H9 (cell line): ENCODE data around the gene YPEL5. TPM values are rescaled to one million over a fixed set of nuclear protein-coding genes. Genes with fewer than 3 reads are reported as not detected.
A peak's percentile ranks its signal among the peaks of the same experiment; 100 is the strongest.

Source experiments
- DNase-seq: peaks from one replicate; pipeline ENCODE4 v3.0.0-alpha.2; 2017
- H2AFZ ChIP-seq: one replicate; pipeline ENCODE4 v1.6.1; 2013; ENCODE audit warnings: mild to moderate bottlenecking, low read length, control low read depth, moderate library complexity
- H2AK5ac ChIP-seq: 2 replicates; pipeline ENCODE4 v1.6.1; 2013; ENCODE audit warnings: low read length, control low read depth, mixed read lengths; ENCODE audit not compliant: insufficient read length
- H2BK120ac ChIP-seq: one replicate; pipeline ENCODE4 v1.6.1; 2013; ENCODE audit warnings: low read depth, mild to moderate bottlenecking, low read length, control low read depth, inconsistent platforms; ENCODE audit not compliant: poor library complexity, severe bottlenecking
- H2BK12ac ChIP-seq: 2 replicates; pipeline ENCODE4 v1.6.1; 2013; ENCODE audit warnings: low read length, control low read depth, mixed read lengths, low read depth; ENCODE audit not compliant: insufficient read length
- H2BK15ac ChIP-seq: 2 replicates; pipeline ENCODE4 v1.6.1; 2013; ENCODE audit warnings: low read depth, low read length, control low read depth
- H2BK20ac ChIP-seq: one replicate; pipeline ENCODE4 v1.6.1; 2013; ENCODE audit warnings: low read depth, mild to moderate bottlenecking, low read length, control low read depth, inconsistent platforms; ENCODE audit not compliant: poor library complexity, severe bottlenecking
- H2BK5ac ChIP-seq: 2 replicates; pipeline ENCODE4 v1.6.1; 2013; ENCODE audit warnings: low read length, control low read depth, mixed read lengths; ENCODE audit not compliant: insufficient read length
- H3K14ac ChIP-seq: 2 replicates; pipeline ENCODE4 v1.6.1; 2013; ENCODE audit warnings: low read length, control low read depth; ENCODE audit not compliant: insufficient read depth
- H3K18ac ChIP-seq: 2 replicates; pipeline ENCODE4 v1.6.1; 2013; ENCODE audit warnings: low read depth, mild to moderate bottlenecking, mixed read lengths, low read length, control low read depth; ENCODE audit not compliant: insufficient read length
- H3K23ac ChIP-seq: 2 replicates; pipeline ENCODE4 v1.6.1; 2013; ENCODE audit warnings: low read length, control low read depth, mixed read lengths, low read depth; ENCODE audit not compliant: insufficient read length
- H3K23me2 ChIP-seq: 2 replicates; pipeline ENCODE4 v1.6.1; 2013; ENCODE audit warnings: low read depth, mild to moderate bottlenecking, mixed read lengths, low read length, control low read depth; ENCODE audit not compliant: insufficient read length, poor library complexity, severe bottlenecking
- H3K27ac ChIP-seq: 2 replicates; pipeline ENCODE4 v1.5.1; 2013; ENCODE audit warnings: low read length, control low read depth, mixed read lengths, low read depth; ENCODE audit not compliant: insufficient read length
- H3K27me3 ChIP-seq: 2 replicates; pipeline ENCODE4 v1.6.1; 2013; ENCODE audit warnings: low read length, control low read depth, inconsistent platforms; ENCODE audit not compliant: insufficient read depth
- H3K4ac ChIP-seq: 2 replicates; pipeline ENCODE4 v1.6.1; 2013; ENCODE audit warnings: low read depth, mild to moderate bottlenecking, control low read depth, inconsistent platforms, low read length, moderate library complexity
- H3K4me1 ChIP-seq: 2 replicates; pipeline ENCODE4 v1.6.1; 2013; ENCODE audit warnings: low read length, control low read depth, inconsistent platforms; ENCODE audit not compliant: insufficient read depth
- H3K4me2 ChIP-seq: 2 replicates; pipeline ENCODE4 v1.6.1; 2013; ENCODE audit warnings: low read length, control low read depth, mixed read lengths; ENCODE audit not compliant: insufficient read length, insufficient read depth
- H3K56ac ChIP-seq: 2 replicates; pipeline ENCODE4 v1.6.1; 2013; ENCODE audit warnings: low read depth, mild to moderate bottlenecking, mixed read lengths, low read length, control low read depth; ENCODE audit not compliant: insufficient read length
- H3K79me1 ChIP-seq: 2 replicates; pipeline ENCODE4 v1.6.1; 2013; ENCODE audit warnings: low read depth, mild to moderate bottlenecking, moderate library complexity, low read length, control low read depth, inconsistent platforms; ENCODE audit not compliant: insufficient read depth, poor library complexity, severe bottlenecking
- H3K79me2 ChIP-seq: 2 replicates; pipeline ENCODE4 v1.6.1; 2013; ENCODE audit warnings: low read length, control low read depth, inconsistent platforms; ENCODE audit not compliant: insufficient read depth
- H3K9ac ChIP-seq: 2 replicates; pipeline ENCODE4 v1.6.1; 2013; ENCODE audit warnings: low read length, control low read depth, mixed read lengths; ENCODE audit not compliant: insufficient read length; ENCODE audit errors: extremely low read depth
- H3K9me3 ChIP-seq: one replicate; pipeline ENCODE4 v1.6.1; 2013; ENCODE audit warnings: low read depth, low read length, inconsistent platforms; ENCODE audit not compliant: control insufficient read depth
- H3T11ph ChIP-seq: one replicate; pipeline ENCODE4 v1.6.1; 2013; ENCODE audit warnings: mild to moderate bottlenecking, low read length, control low read depth, inconsistent platforms
- H4K20me1 ChIP-seq: one replicate; pipeline ENCODE4 v1.6.1; 2013; ENCODE audit not compliant: control insufficient read depth, insufficient read length, insufficient read depth
- H4K5ac ChIP-seq: 2 replicates; pipeline ENCODE4 v1.6.1; 2013; ENCODE audit warnings: low read depth, mild to moderate bottlenecking, mixed read lengths, low read length, control low read depth; ENCODE audit not compliant: insufficient read length
- H4K8ac ChIP-seq: replicated peaks from 2 replicates; pipeline ENCODE4 v1.6.1; 2013; ENCODE audit warnings: low read length, control low read depth, mixed read lengths, low read depth; ENCODE audit not compliant: insufficient read length
- H4K91ac ChIP-seq: 2 replicates; pipeline ENCODE4 v1.6.1; 2013; ENCODE audit warnings: low read depth, mild to moderate bottlenecking, moderate library complexity, mixed read lengths, low read length, control low read depth; ENCODE audit not compliant: insufficient read length
- H3K27ac Mint-ChIP-seq, 3 experiments: 2 replicates in 2 of 3; 3 replicates in 1 of 3; pipeline ENCODE4 v1.8.0; 2020 to 2021; ENCODE audit warnings: mixed read lengths in 3 of 3, mild to moderate bottlenecking in 1 of 3, moderate library complexity in 1 of 3
- H3K27me3 Mint-ChIP-seq: 2 replicates; pipeline ENCODE4 v1.8.0; 2021; ENCODE audit warnings: low read depth, mild to moderate bottlenecking, moderate library complexity, mixed read lengths
- H3K36me3 Mint-ChIP-seq, 3 experiments: 2 replicates in 2 of 3; 3 replicates in 1 of 3; pipeline ENCODE4 v1.8.0; 2020 to 2021; ENCODE audit warnings: low read depth in 3 of 3, mixed read lengths in 3 of 3; ENCODE audit not compliant: insufficient read depth in 1 of 3
- H3K4me1 Mint-ChIP-seq, 2 experiments: 2 replicates each; pipeline ENCODE4 v1.8.0; 2020; ENCODE audit warnings: mixed read lengths in 2 of 2
- H3K4me3 Mint-ChIP-seq, 2 experiments: 2 replicates in 1 of 2; 3 replicates in 1 of 2; pipeline ENCODE4 v1.8.0; 2020 to 2021; ENCODE audit warnings: mild to moderate bottlenecking in 2 of 2, mixed read lengths in 2 of 2, moderate library complexity in 1 of 2
- H3K9me3 Mint-ChIP-seq, 2 experiments: 2 replicates in 1 of 2; 3 replicates in 1 of 2; pipeline ENCODE4 v1.8.0; 2020; ENCODE audit warnings: mild to moderate bottlenecking in 2 of 2, mixed read lengths in 2 of 2, moderate library complexity in 1 of 2
- WGBS: extraction: QIAGEN DNeasy Blood & Tissue Kit; methylation state at CpG from one replicate; pipeline ENCODE4 v1.1.7; 2013; ENCODE audit warnings: missing lambda C conversion rate, low lambda C conversion rate, mixed read lengths; ENCODE audit not compliant: insufficient read length; ENCODE audit errors: extremely low coverage; 5-methylcytosine and 5-hydroxymethylcytosine counted together
- total RNA-seq: library from RNA; stranded (reverse); gene quantifications from 2 replicates; pipeline ENCODE4 v1.2.1, GENCODE V29; 2021
- TF ChIP-seq, protein P1 (sequence below): fragments of 200-600 bp; sonication (generic); conservative IDR thresholded peaks from 3 replicates; pipeline ENCODE4 v1.8.0; 2021; ENCODE audit warnings: antibody characterized with exemption, mild to moderate bottlenecking

The YPEL5 gene
- total RNA-seq, 1 experiment from 2014 or later, result 28.5 TPM

- no peak overlapping the region for H3K4ac ChIP-seq
- H3T11ph ChIP-seq, result no peak overlapping the region
- no peaks in the 10 kb centered on the region for H3K9me3 ChIP-seq
- no peaks in the 10 kb centered on the region; the same call in 1 of the 2 replicates for H3K27me3 Mint-ChIP-seq
- H3K79me2 ChIP-seq, result no peaks in the 10 kb centered on the region
- H3K9me3 Mint-ChIP-seq, result peaks cover 5 to 6% of the 10 kb centered on the region in 2 experiments; a peak in 3 of 5 replicates
- no peak overlapping the region for H2BK120ac ChIP-seq
- no peak overlapping the region for H4K91ac ChIP-seq
- no peak overlapping the region for H3K9ac ChIP-seq
- no peak overlapping the region for H4K5ac ChIP-seq
- TF ChIP-seq, protein P1, sequence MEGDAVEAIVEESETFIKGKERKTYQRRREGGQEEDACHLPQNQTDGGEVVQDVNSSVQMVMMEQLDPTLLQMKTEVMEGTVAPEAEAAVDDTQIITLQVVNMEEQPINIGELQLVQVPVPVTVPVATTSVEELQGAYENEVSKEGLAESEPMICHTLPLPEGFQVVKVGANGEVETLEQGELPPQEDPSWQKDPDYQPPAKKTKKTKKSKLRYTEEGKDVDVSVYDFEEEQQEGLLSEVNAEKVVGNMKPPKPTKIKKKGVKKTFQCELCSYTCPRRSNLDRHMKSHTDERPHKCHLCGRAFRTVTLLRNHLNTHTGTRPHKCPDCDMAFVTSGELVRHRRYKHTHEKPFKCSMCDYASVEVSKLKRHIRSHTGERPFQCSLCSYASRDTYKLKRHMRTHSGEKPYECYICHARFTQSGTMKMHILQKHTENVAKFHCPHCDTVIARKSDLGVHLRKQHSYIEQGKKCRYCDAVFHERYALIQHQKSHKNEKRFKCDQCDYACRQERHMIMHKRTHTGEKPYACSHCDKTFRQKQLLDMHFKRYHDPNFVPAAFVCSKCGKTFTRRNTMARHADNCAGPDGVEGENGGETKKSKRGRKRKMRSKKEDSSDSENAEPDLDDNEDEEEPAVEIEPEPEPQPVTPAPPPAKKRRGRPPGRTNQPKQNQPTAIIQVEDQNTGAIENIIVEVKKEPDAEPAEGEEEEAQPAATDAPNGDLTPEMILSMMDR, result no peak
- H2BK5ac ChIP-seq, result no peak overlapping the region
- H3K4me2 ChIP-seq, result no peak overlapping the region
- H3K18ac ChIP-seq, result no peak overlapping the region
- H3K56ac ChIP-seq, result no peak overlapping the region
- H2AK5ac ChIP-seq, result no peak overlapping the region
- H3K23me2 ChIP-seq, result no peaks in the 10 kb centered on the region
- H3K4me1 Mint-ChIP-seq, result peaks cover 23 to 24% of the 10 kb centered on the region in 2 experiments
- no peak for DNase-seq
- H3K4me1 ChIP-seq, result no peaks in the 10 kb centered on the region; the same call in 1 of the 2 replicates
- no peak overlapping the region for H3K23ac ChIP-seq
- no peak overlapping the region for H2BK15ac ChIP-seq
- H2AFZ ChIP-seq, result no peak overlapping the region
- no CpG with 5 or more reads among the region's 7 CpGs for WGBS
- no peak overlapping the region for H2BK20ac ChIP-seq
- no peak overlapping the region for H3K27ac ChIP-seq
- no peaks in the 10 kb centered on the region for H3K79me1 ChIP-seq
- no peak overlapping the region for H4K8ac ChIP-seq
- no peak overlapping the region for H3K4me3 Mint-ChIP-seq
- H3K14ac ChIP-seq, result no peak overlapping the region
- peak overlapping the region in 1 of 3 experiments; percentile 17; a peak in 1 of 7 replicates for H3K27ac Mint-ChIP-seq
- H3K27me3 ChIP-seq, result no peaks in the 10 kb centered on the region
- H2BK12ac ChIP-seq, result no peak overlapping the region
- H3K36me3 Mint-ChIP-seq, result peaks cover 0 to 11% (median 4%) of the 10 kb centered on the region in 3 experiments; a peak in 3 of 7 replicates
- no peaks in the 10 kb centered on the region for H4K20me1 ChIP-seq
Measured at GRCh38 chr2:30191819-30192271, 45.0 kb downstream of the YPEL5 start.
